NCI-H2227 treated with DMSO at 0.1 percent for 48 hours (cell line): ENCODE results near the gene FNDC8.
"Not testable (repeated sequence)": the region's sequence is repeated elsewhere in the genome, so short reads cannot be mapped to it uniquely, and the experiment has no call there.

Experiments
- DNase-seq: peaks from one replicate; lab custom pipeline; 2025; lab: John Stamatoyannopoulos, UW

FNDC8 gene

DNA sequence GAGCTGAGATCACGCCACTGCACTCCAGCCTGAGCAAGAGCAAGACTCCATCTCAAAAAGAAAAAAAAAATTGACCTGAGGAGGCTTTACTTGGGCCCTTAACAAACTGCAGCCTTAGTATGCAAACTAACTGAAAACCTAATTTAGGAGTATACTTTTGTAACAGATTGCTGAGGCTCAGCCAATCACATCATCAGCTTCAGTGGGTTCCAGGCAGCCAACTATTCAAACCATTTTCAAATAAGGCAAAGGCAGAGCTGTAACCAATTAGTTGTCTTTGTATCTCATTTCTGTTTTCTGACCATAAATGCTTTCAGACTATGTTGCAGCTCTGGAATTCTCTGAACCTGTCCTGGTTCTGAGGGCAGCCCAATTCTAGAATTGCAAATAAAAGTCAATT is 25.7 kb upstream of the FNDC8 start:
- DNase-seq: no peak

GRCh38 chr17:35097776-35098175 is 23.6 kb upstream of the FNDC8 start:
- DNase-seq: no peak

DNA sequence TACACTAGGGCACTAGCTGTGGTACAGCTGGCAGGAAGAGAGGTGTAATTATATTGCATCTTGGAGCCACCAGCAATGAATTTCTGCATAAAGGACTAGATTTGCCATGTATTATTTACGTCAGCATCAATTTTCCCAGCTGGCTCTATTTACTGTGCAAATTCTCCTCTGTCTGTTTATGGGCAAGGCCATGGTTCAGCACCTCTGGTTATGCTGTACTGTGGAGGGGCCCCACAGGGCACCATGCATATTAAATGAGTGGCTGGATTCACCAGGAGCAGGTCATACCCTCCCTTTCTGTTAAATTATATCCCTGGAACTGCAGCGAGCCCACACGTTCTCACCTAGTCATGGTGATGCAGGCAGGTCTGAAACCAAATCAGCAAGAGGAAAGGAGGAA is 21.5 kb upstream of the FNDC8 start:
- DNase-seq: peak; percentile 46

DNA sequence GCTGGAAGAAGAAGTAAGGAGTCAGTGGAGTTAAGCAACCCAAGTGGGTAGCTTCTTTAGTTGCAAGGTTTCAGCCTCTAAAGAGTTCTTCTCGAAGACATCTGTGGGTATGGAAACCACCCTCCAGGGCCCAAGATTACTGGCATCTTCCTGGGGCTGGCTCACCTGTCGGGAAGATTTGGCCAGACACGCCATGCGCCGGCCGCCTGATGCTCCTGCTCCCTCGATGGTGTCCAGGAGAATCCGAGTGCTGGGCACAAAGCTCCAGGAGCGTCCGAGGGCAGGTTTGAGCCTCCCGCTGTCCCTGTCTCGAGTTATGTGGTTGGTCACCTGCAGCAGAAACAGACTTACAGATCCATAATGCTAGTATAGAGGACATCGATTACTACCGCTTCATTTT is 20.4 kb upstream of the FNDC8 start:
- DNase-seq: no peak

- DNase-seq: no peak
These were observed 19.7 kb upstream of the FNDC8 start for GRCh38 chr17:35101725-35102124.

GRCh38 chr17:35103271-35103670 is 18.1 kb upstream of the FNDC8 start:
- no peak for DNase-seq

- DNase-seq: no peak
These were observed 16.5 kb upstream of the FNDC8 start for GRCh38 chr17:35104844-35105450.

DNA sequence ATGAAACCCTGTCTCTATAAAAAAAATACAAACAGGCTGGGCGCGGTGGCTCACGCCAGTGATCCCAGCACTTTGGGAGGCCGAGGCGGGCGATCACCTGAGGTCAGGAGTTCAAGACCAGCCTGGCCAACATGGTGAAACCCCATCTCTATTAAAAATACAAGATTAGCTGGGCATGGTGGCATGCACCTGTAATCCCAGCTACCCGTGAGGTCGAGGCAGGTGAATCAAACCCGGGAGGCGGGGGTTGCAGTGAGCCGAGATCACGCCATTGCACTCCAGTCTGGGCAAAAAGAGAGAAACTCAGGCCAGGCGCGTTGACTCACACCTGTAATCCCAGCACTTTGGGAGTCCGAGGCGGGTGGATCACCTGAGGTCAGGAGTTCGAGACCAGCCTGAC is 10.6 kb upstream of the FNDC8 start:
- not testable (repeated sequence) for DNase-seq

- no peak for DNase-seq
These were observed 4.6 kb upstream of the FNDC8 start for GRCh38 chr17:35116845-35117244.

- no peak for DNase-seq
These were observed 3.4 kb upstream of the FNDC8 start for GRCh38 chr17:35117984-35118383.

DNA sequence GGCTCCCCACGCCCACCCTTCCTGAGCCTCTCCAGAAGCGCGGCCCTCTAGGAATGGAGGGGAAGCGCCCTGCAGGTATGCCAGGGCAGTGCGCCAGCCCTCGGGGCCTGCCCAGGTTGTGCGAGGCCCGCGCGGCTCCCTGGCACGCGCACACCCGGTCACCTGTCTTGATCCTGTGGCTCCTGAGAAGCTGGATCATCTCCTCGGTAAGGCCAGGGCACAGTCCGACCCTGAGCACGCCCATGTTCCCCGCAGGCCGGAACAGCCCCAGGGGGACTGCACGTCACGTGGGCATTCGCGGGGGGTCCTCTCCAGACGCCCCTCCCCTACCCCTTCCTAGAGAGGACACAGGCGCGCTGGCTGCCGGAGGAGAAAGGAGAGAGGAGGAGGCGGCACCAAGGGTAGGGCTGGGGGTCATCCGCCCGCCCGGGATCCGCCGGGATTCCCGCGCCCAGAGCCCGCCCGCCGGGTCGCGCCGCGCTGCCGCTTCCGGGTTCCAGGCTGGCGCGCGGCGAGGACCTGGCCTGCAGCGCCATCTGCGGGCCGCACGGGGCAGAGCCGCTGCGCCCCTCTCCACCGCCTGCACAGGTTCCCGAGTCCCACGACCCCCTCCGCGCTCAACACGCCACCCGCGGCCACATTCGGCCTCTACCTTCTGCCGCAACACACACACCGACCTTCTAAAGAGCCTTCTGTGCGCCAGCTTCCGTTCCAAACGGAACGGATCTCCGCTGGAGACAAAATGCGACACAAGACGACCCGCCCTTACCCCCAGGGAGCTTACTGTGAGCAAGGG is 1.8 kb upstream of the FNDC8 start, which contains the start of gene RAD51D:
Gene RAD51D (minus strand): TSS at position 491 of the 796 bp plus-strand sequence. CDS start 247 bp downstream, at position 244.
- DNase-seq: peak; percentile 57

- no peak for DNase-seq
These were observed 6.5 kb downstream of the FNDC8 start for GRCh38 chr17:35127751-35128514.

GRCh38 chr17:35129154-35129972 is 7.9 kb downstream of the FNDC8 start:
- DNase-seq: no peak

DNA sequence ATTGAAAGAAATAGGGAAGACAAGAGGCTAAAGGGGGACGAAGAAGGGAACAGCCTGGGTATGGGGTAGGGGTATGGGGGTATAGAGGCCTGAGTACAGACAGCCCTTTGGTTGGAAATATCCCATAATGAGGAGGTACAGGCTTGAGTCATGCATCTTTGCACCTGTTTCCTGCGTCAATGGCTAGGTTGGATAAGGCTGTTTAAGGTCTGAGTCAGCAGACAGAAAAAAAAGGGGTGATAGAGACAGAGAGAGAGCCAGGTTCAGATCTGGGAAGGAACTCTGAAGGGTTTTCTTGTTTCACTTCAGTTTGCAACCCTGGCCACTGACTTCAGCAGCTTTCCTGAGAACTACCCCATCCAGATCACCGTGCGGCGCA is 8.5 kb downstream of the FNDC8 start:
- DNase-seq: no peak

DNA sequence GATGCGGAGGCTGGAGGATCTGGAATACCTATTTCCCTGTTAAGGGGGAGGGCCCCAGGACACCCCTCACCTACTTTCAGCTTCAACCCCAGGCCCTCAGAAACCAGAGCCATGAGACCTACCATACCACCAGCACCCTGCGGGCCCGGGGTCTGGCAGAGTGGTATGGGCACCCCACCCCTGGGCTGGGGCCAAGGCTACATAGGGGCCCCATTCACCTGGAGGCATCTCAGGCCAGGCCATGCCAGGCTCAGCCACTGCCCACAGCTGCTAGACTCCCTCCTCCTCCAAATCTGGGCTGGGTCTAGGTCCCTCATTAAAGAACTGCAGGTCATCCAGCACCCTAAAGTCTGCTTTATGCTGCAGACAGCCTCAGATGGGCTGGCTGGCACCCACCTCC is 9.0 kb downstream of the FNDC8 start:
- no peak for DNase-seq

GRCh38 chr17:35132099-35132498 is 10.7 kb downstream of the FNDC8 start:
- DNase-seq: no peak

DNA sequence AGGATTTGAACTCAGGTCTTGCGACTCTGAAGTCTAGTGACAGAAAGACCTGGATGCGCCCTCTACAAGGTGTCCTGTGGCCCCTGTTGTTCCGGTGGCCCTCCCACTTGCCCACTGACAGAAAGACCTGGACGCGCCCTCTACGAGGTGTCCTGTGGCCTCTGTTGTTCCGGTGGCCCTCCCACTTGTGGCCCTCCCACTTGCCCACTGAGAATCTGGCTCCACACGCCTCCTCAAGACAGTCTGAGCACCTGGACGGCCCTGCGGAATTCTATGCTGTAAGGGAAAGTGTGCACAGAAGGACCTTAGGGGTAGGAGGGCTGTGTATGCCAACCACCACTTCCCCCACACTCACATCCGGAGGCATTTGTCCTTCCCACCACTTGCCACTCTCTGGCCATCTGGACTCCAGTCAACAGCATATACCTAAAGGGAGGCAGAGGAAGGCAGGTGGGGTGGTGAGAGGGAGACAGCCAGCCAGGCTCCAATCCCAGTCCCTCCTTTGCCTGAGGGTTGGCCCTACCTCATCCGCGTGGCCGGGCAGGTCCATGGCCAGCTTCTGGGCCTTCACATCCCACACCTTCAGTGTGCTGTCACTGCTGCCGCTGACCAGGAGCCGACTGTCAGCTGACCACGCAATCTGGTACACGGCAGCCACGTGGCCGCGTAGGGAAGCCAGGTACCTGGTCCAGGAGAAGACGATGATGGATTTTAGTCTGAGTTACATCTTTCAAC is 11.6 kb downstream of the FNDC8 start:
- no peak for DNase-seq

- DNase-seq: no peak
These were observed 13.9 kb downstream of the FNDC8 start for GRCh38 chr17:35135322-35135721.

GRCh38 chr17:35138218-35138617 is 16.8 kb downstream of the FNDC8 start:
- DNase-seq: no peak

DNA sequence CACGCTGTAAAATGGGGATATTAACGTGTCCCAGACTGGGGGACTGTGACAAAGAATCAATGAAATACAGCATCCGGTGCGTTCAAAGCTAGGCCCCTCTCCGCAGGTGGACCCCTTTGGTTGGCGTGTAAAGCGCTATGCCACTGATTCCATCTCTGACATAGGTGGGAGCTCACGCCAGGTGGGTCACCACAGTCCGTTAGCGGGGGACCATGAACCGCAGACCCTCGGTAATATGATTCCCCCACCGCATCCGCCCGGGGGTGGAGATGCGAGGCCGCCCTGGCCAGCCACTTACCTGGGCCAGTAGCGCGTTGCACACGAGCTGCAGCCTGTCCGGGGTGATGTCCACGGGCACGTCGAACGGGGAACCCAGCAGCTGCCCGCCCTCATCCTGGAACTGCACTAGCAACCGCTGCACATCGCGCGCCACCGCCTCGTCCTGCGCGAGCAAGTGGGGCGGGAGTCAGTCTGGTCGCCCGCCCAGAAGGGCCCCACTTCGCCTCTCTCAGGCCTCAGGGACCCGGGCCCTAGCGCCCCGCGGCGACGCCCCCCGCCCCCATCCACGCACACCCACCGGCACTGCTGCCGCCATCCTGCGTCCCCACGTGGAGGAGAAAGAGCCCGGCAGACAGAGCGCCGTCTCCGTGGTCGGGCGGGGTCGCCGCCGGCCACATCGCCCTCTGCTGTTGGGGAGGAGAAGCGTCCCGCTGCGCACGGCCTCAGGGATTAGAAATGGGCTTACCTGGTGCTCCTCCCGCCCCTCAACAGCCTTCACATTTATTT is 20.5 kb downstream of the FNDC8 start, which contains the start of gene NLE1:
Gene NLE1 (minus strand): TSS at position 623 of the 786 bp plus-strand sequence. CDS start 28 bp downstream, at position 595.
- peak; percentile 75 for DNase-seq

DNA sequence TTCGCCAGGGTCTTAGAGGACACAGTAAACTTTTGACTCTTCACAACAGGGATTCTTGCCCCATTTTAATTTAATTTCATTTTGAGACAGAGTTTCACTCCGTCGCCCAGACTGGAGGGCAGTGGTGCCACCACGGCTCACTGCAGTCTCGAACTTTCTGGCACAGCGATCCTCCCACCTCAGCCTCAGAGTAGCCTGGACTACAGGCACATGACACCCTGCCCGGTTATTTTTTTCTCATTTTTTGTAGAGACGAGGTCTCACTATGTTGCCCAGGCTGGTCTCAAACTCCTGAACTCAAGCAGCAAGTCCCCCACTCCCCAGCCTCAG is 21.0 kb downstream of the FNDC8 start:
- no peak for DNase-seq
